CD14-positive monocyte (primary cell): ENCODE measurements around the gene PTPRU. TPM values are rescaled to one million over a fixed set of nuclear protein-coding genes. Genes with fewer than 3 reads are reported as not detected.

ENCODE experiments used
- DNase-seq, 3 donors: peaks; one replicate each; pipeline ENCODE4 v3.0.0-alpha.2; 2011 to 2022
- H2AFZ ChIP-seq: 2 replicates; pipeline ENCODE4 v1.6.0; 2012; ENCODE audit warnings: mild to moderate bottlenecking, low read depth, low read length, inconsistent platforms; ENCODE audit not compliant: insufficient read depth, poor library complexity, severe bottlenecking
- H3K27ac ChIP-seq, 2 donors: 1 replicate in 1 of 2; 2 replicates in 1 of 2; pipeline ENCODE4 v1.5.1; 2012 to 2013; ENCODE audit warnings: low read length in 2 of 2, control low read depth in 1 of 2, inconsistent platforms in 1 of 2, low read depth in 1 of 2, mild to moderate bottlenecking in 1 of 2
- H3K27me3 ChIP-seq, 2 donors: one replicate each; pipeline versions ENCODE4 v1.6.0 to v1.6.1; 2011 to 2013; ENCODE audit warnings: low read length in 2 of 2; ENCODE audit not compliant: control insufficient read depth in 2 of 2, insufficient read depth in 2 of 2
- H3K36me3 ChIP-seq, 2 donors: replicated peaks in 1 of 2; 1 replicate in 1 of 2; 2 replicates in 1 of 2; pipeline versions ENCODE4 v1.5.1 to v1.6.1; 2012 to 2013; ENCODE audit warnings: low read length in 2 of 2, control low read depth in 1 of 2, inconsistent platforms in 1 of 2, mild to moderate bottlenecking in 1 of 2; ENCODE audit not compliant: insufficient read depth in 2 of 2, control insufficient read depth in 1 of 2
- H3K4me1 ChIP-seq, 2 donors: 1 replicate in 1 of 2; 2 replicates in 1 of 2; pipeline versions ENCODE4 v1.5.1 to v1.6.1; 2012 to 2013; ENCODE audit warnings: low read length in 2 of 2, control low read depth in 1 of 2, inconsistent platforms in 1 of 2, mild to moderate bottlenecking in 1 of 2, moderate library complexity in 1 of 2; ENCODE audit not compliant: insufficient read depth in 2 of 2, control insufficient read depth in 1 of 2
- H3K4me2 ChIP-seq: replicated peaks from 2 replicates; pipeline ENCODE3; 2012; ENCODE audit warnings: low read length, moderate library complexity, mild to moderate bottlenecking; ENCODE audit not compliant: poor library complexity, severe bottlenecking; ENCODE audit errors: extremely low read depth
- H3K4me3 ChIP-seq, 3 experiments: fragments of 200-600 bp in 1 of 3; sonication (generic) in 1 of 3; replicated peaks in 1 of 3; 1 replicate in 2 of 3; 2 replicates in 1 of 3; pipeline ENCODE4 v1.5.1; 2011 to 2013; ENCODE audit warnings: low read length in 3 of 3, mild to moderate bottlenecking in 3 of 3, control low read depth in 2 of 3, low read depth in 2 of 3, inconsistent platforms in 1 of 3, moderate library complexity in 1 of 3
- H3K79me2 ChIP-seq: 2 replicates; pipeline ENCODE4 v1.6.0; 2012; ENCODE audit warnings: mild to moderate bottlenecking, control low read depth, inconsistent platforms, low read length, moderate library complexity; ENCODE audit not compliant: insufficient read depth
- H3K9ac ChIP-seq: 2 replicates; pipeline ENCODE4 v1.6.0; 2017; ENCODE audit warnings: low read length, mild to moderate bottlenecking; ENCODE audit not compliant: insufficient read depth, poor library complexity, severe bottlenecking
- H3K9me3 ChIP-seq, 2 donors: replicated peaks in 1 of 2; 1 replicate in 1 of 2; 2 replicates in 1 of 2; pipeline versions ENCODE4 v1.5.1 to v1.6.1; 2012 to 2013; ENCODE audit warnings: low read length in 2 of 2, control low read depth in 1 of 2; ENCODE audit not compliant: control insufficient read depth in 1 of 2, insufficient read depth in 1 of 2
- H4K20me1 ChIP-seq: 2 replicates; pipeline ENCODE4 v1.6.0; 2012; ENCODE audit warnings: mild to moderate bottlenecking, low read length, control low read depth, moderate library complexity; ENCODE audit not compliant: insufficient read depth
- H3K27ac Mint-ChIP-seq, 7 donors: one replicate each; pipeline ENCODE4 v1.8.0; 2020; ENCODE audit warnings: mild to moderate bottlenecking in 7 of 7, mixed read lengths in 7 of 7, moderate library complexity in 6 of 7, inconsistent platforms in 2 of 7
- H3K27me3 Mint-ChIP-seq, 3 donors: one replicate each; pipeline ENCODE4 v1.8.0; 2021 to 2022; ENCODE audit warnings: low read depth in 3 of 3, mild to moderate bottlenecking in 3 of 3, mixed read lengths in 3 of 3, moderate library complexity in 3 of 3, inconsistent platforms in 1 of 3
- H3K36me3 Mint-ChIP-seq, 2 donors: one replicate each; pipeline ENCODE4 v1.8.0; 2020; ENCODE audit warnings: mixed read lengths in 2 of 2, inconsistent platforms in 1 of 2, mild to moderate bottlenecking in 1 of 2
- H3K4me1 Mint-ChIP-seq: one replicate; pipeline ENCODE4 v1.8.0; 2020; ENCODE audit warnings: mild to moderate bottlenecking, mixed read lengths
- H3K4me3 Mint-ChIP-seq, 2 donors: one replicate each; pipeline ENCODE4 v1.8.0; 2020; ENCODE audit warnings: mild to moderate bottlenecking in 2 of 2, mixed read lengths in 2 of 2, moderate library complexity in 1 of 2
- H3K9me3 Mint-ChIP-seq, 7 donors: one replicate each; pipeline ENCODE4 v1.8.0; 2020 to 2022; ENCODE audit warnings: mixed read lengths in 7 of 7, mild to moderate bottlenecking in 6 of 7, moderate library complexity in 6 of 7, inconsistent platforms in 2 of 7
- WGBS: methylation state at CpG from one replicate; pipeline ENCODE4 v1.1.5; 2013; ENCODE audit warnings: missing lambda C conversion rate; ENCODE audit not compliant: insufficient coverage; 5-methylcytosine and 5-hydroxymethylcytosine counted together
- intact Hi-C, 2 donors: fragments of 100-400 bp; cut with micrococcal nuclease; formaldehyde crosslinking; loops; one replicate each; pipeline versions ENCODE4 v1.15.0 to v1.15.1; 2023
- polyA plus RNA-seq, 3 donors: library from polyadenylated mRNA; depleted of rRNA in 1 of 3; unstranded in 2 of 3; stranded (reverse) in 1 of 3; fragments of 300-500 nt in 2 of 3; fragments of >200 nt in 1 of 3; fragmentation: Illumina TruSeq in 2 of 3; gene quantifications; 1 replicate in 2 of 3; 2 replicates in 1 of 3; pipeline ENCODE4 v1.2.3, GENCODE V29; 2012 to 2021
- TF ChIP-seq, protein P1 (sequence below): fragments of 200-600 bp; IDR thresholded peaks from one replicate; pipeline ENCODE4 v1.8.0; 2022; ENCODE audit warnings: antibody characterized with exemption, mild to moderate bottlenecking

The PTPRU gene
- polyA plus RNA-seq, 3 donors: 0.42 to 1.4 TPM; not detected in 1

DNA sequence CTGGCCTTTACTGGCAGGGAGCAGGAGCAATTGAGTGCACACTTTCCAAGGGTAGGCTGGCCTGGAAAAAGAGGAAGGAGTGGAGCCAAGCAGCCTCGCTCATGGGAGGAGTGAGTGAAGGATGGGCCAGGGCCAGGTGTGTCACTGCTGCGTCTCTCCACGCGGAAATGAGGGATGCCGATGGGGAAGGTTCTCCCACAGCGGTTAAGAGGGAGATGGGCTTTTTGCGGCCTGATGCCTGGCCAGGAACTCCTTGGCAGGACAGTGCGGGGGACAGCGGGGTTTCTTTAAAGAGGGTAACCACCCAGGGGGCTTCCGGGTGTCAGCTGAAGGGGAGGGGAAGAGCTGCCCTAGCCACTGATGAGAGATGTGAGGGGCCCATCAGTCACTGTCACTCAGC, 82.4 kb downstream of the PTPRU start:
- no peak overlapping the region for H2AFZ ChIP-seq
- H3K27me3 ChIP-seq: no peaks in the 10 kb centered on the region
- no peak overlapping the region for H3K4me3 ChIP-seq
- no peak overlapping the region for H3K4me2 ChIP-seq
- Mint-ChIP-seq H3K27me3 (peaks cover 3 to 9% (median 6%) of the 10 kb centered on the region in 3 donors), H3K4me3 (no peak overlapping the region), H3K9me3 (no peaks in the 10 kb centered on the region), H3K4me1 (no peaks in the 10 kb centered on the region), H3K36me3 (no peaks in the 10 kb centered on the region), H3K27ac (no peak overlapping the region)
- H3K9me3 ChIP-seq: no peaks in the 10 kb centered on the region
- no peaks in the 10 kb centered on the region for H3K4me1 ChIP-seq
- TF ChIP-seq, protein P1, sequence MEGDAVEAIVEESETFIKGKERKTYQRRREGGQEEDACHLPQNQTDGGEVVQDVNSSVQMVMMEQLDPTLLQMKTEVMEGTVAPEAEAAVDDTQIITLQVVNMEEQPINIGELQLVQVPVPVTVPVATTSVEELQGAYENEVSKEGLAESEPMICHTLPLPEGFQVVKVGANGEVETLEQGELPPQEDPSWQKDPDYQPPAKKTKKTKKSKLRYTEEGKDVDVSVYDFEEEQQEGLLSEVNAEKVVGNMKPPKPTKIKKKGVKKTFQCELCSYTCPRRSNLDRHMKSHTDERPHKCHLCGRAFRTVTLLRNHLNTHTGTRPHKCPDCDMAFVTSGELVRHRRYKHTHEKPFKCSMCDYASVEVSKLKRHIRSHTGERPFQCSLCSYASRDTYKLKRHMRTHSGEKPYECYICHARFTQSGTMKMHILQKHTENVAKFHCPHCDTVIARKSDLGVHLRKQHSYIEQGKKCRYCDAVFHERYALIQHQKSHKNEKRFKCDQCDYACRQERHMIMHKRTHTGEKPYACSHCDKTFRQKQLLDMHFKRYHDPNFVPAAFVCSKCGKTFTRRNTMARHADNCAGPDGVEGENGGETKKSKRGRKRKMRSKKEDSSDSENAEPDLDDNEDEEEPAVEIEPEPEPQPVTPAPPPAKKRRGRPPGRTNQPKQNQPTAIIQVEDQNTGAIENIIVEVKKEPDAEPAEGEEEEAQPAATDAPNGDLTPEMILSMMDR: no peak
- no peak overlapping the region for H3K9ac ChIP-seq
- 88% methylated on average over 10 of the region's 10 CpGs for WGBS
- no peak overlapping the region for H3K27ac ChIP-seq
- intact Hi-C loops: no loop called here
- H4K20me1 ChIP-seq: no peaks in the 10 kb centered on the region
- no peaks in the 10 kb centered on the region for H3K79me2 ChIP-seq
- no peaks in the 10 kb centered on the region for H3K36me3 ChIP-seq
- no peak for DNase-seq

DNA sequence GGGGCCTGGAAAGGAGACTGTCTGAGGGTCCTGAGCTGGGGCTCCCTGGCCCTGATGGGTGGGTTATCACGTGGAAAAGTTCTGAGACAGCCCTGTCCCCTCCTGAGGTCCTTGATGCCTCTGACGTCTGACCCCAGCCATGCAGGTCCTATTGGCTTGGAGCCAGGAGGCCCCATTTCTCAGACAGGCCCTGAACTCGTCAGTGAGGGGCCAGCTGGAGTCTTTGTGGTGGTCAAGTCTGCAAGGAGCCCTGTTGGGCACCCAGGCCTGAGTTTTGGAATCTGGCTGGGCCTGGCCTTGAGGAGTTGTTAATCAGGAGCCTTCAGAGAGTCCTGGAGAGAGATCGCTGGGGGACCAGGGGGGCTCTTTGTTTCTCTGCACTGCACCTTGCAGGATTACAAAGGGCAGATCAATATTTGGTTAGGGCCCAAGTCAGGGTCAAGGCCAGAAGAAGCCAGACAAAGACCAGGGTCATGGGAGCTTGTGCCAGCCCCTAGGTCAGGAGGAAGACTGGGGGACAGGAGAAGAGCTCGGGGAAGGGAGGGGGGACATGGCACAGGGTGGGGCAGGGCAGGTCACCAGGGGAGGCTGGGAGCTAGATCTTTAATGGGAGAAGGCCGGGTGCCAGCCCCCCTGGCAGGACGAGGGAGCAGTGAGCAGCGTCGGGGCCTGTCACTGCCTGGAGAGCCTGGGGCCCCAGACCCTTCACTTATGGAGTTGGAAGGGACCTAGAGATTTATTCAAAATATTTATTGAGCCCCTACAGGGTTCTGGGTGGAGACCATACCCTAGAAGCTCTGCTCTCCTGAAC, 83.2 kb downstream of the PTPRU start:
- no peaks in the 10 kb centered on the region for H3K4me1 Mint-ChIP-seq

More for the DNA sequence above, 83.2 kb downstream of the PTPRU start:
- Mint-ChIP-seq H3K9me3 (no peaks in the 10 kb centered on the region), H3K4me3 (no peak overlapping the region), H3K27ac (no peak overlapping the region), H3K36me3 (no peaks in the 10 kb centered on the region), H3K27me3 (peaks cover 3 to 9% (median 4%) of the 10 kb centered on the region in 3 donors)
- WGBS: 91% methylated on average over 6 of the region's 9 CpGs
- Histone ChIP-seq H3K4me1 (no peaks in the 10 kb centered on the region), H3K4me2 (no peak overlapping the region), H3K27me3 (no peaks in the 10 kb centered on the region), H3K36me3 (no peaks in the 10 kb centered on the region), H3K4me3 (no peak overlapping the region), H4K20me1 (no peaks in the 10 kb centered on the region), H3K79me2 (no peaks in the 10 kb centered on the region), H3K9ac (no peak overlapping the region), H2AFZ (no peak overlapping the region), H3K27ac (no peak overlapping the region), H3K9me3 (no peaks in the 10 kb centered on the region)
- intact Hi-C loops: no loop called here
- DNase-seq: no peak
- TF ChIP-seq, protein P1: no peak
